ENCODE results near the gene REEP1. TPM values are rescaled to one million over a fixed set of nuclear protein-coding genes. Genes with fewer than 3 reads are reported as not detected.

REEP1 gene
- total and polyA plus RNA-seq, 9 of the 15 experiments (the other 6 are each of a cell fraction or from before 2014, with no cell fraction given): 0.11 to 0.67 (median 0.13) TPM

GRCh38 chr2:86372133-86372532 is 34.7 kb upstream of the REEP1 start:
- ATAC-seq (no peak), FAIRE-seq (no peak), DNase-seq (ENCODE audit: extremely low read depth in 1 of 4, low spot score in 3 of 4) (no peak)
- no TSS peak for BruUV-seq (replicated peaks)
- H3K27ac ChIP-seq (ENCODE audit: extremely low read depth, low read depth, low read length): no peak overlapping the region
- no peak overlapping the region for H3K9ac ChIP-seq (ENCODE audit: insufficient read depth in 1 of 2, low read depth in 2 of 2, low read length in 2 of 2)
- CTCF ChIA-PET (ENCODE audit: low intra/inter-chr PET ratio): no interaction called here
- 14% methylated on average over 4 of the region's 4 CpGs for WGBS (ENCODE audit: insufficient coverage, low coverage, missing lambda C conversion rate)
- TF ChIP-seq MTA3 (IDR thresholded peaks at IDR 0.05; ENCODE audit: borderline replicate concordance): no peak
- peaks cover 2% of the 10 kb centered on the region for H3K9me3 ChIP-seq (replicated peaks; ENCODE audit: control insufficient read depth, insufficient read depth, low read depth, low read length)
- no peaks in the 10 kb centered on the region for H3K27me3 ChIP-seq (ENCODE audit: control insufficient read depth in 2 of 2, insufficient read depth in 2 of 2, low read length in 2 of 2)
- no peaks in the 10 kb centered on the region for H3K79me2 ChIP-seq (ENCODE audit: control insufficient read depth, insufficient read depth, low read length)
- H4K20me1 ChIP-seq (replicated peaks; ENCODE audit: control insufficient read depth, insufficient read depth, low read length): no peaks in the 10 kb centered on the region
- H3K36me3 ChIP-seq (ENCODE audit: control insufficient read depth, insufficient read depth, low read length): no peaks in the 10 kb centered on the region
- no peak overlapping the region for H3K4me2 ChIP-seq (ENCODE audit: insufficient read depth, low read length)
- no peaks in the 10 kb centered on the region for H3K9me1 ChIP-seq (ENCODE audit: control insufficient read depth, insufficient read depth, low read length)
- H2AFZ ChIP-seq (ENCODE audit: low read depth, low read length): peak overlapping the region; percentile 52
- H3K4me1 ChIP-seq (replicated peaks in 1 of 2; ENCODE audit: control insufficient read depth in 2 of 2, insufficient read depth in 2 of 2, low read length in 2 of 2): no peaks in the 10 kb centered on the region; a peak in 2 of 5 replicates
- in situ Hi-C loops (cut with MboI) (loop anchor here (10.0 kb wide), 1 partner anchor 547 kb away; no protein-coding TSS in a partner anchor), intact Hi-C loops (cut with micrococcal nuclease) (no loop called here)
- POLR2A ChIA-PET: no interaction called here
- H3K4me3 ChIP-seq: no peak overlapping the region

DNA sequence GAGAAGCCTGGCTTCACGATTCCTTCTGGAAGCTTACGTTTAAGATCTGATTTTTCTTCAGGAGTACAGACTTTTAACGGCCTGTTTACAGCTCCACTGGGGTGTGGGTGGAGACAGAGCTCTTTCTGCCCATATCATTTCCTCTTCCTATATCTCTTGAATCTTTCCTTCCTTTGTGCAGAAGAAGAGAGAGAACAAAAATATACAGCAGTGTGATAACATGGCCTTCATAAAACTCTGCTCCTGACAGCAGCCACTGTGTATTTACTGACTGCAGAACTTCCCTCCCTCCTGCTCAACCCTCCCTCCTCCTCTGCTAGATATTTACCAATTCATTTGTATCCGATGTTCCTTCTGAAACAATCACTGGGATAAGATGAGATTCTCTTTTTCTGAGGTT is 34.1 kb upstream of the REEP1 start:
- no peak overlapping the region for H3K4me2 ChIP-seq (ENCODE audit: insufficient read depth, low read length)
- ATAC-seq (no peak), DNase-seq (ENCODE audit: extremely low read depth in 1 of 4, low spot score in 3 of 4) (no peak), FAIRE-seq (no peak)
- ChIA-PET POLR2A (no interaction called here), CTCF (ENCODE audit: low intra/inter-chr PET ratio) (no interaction called here)
- H3K9ac ChIP-seq (ENCODE audit: insufficient read depth in 1 of 2, low read depth in 2 of 2, low read length in 2 of 2): no peak overlapping the region
- no peaks in the 10 kb centered on the region for H3K9me1 ChIP-seq (ENCODE audit: control insufficient read depth, insufficient read depth, low read length)
- peaks cover 2% of the 10 kb centered on the region for H3K9me3 ChIP-seq (replicated peaks; ENCODE audit: control insufficient read depth, insufficient read depth, low read depth, low read length)
- H3K79me2 ChIP-seq (ENCODE audit: control insufficient read depth, insufficient read depth, low read length): no peaks in the 10 kb centered on the region
- no peaks in the 10 kb centered on the region; a peak in 2 of 5 replicates for H3K4me1 ChIP-seq (replicated peaks in 1 of 2; ENCODE audit: control insufficient read depth in 2 of 2, insufficient read depth in 2 of 2, low read length in 2 of 2)
- H3K36me3 ChIP-seq (ENCODE audit: control insufficient read depth, insufficient read depth, low read length): no peaks in the 10 kb centered on the region
- TF ChIP-seq, protein P1, sequence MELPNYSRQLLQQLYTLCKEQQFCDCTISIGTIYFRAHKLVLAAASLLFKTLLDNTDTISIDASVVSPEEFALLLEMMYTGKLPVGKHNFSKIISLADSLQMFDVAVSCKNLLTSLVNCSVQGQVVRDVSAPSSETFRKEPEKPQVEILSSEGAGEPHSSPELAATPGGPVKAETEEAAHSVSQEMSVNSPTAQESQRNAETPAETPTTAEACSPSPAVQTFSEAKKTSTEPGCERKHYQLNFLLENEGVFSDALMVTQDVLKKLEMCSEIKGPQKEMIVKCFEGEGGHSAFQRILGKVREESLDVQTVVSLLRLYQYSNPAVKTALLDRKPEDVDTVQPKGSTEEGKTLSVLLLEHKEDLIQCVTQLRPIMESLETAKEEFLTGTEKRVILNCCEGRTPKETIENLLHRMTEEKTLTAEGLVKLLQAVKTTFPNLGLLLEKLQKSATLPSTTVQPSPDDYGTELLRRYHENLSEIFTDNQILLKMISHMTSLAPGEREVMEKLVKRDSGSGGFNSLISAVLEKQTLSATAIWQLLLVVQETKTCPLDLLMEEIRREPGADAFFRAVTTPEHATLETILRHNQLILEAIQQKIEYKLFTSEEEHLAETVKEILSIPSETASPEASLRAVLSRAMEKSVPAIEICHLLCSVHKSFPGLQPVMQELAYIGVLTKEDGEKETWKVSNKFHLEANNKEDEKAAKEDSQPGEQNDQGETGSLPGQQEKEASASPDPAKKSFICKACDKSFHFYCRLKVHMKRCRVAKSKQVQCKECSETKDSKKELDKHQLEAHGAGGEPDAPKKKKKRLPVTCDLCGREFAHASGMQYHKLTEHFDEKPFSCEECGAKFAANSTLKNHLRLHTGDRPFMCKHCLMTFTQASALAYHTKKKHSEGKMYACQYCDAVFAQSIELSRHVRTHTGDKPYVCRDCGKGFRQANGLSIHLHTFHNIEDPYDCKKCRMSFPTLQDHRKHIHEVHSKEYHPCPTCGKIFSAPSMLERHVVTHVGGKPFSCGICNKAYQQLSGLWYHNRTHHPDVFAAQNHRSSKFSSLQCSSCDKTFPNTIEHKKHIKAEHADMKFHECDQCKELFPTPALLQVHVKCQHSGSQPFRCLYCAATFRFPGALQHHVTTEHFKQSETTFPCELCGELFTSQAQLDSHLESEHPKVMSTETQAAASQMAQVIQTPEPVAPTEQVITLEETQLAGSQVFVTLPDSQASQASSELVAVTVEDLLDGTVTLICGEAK (IDR thresholded peaks at IDR 0.05): no peak
- TF ChIP-seq, protein P1 (CRISPR knock-in tag; IDR thresholded peaks at IDR 0.05): no peak
- peak; percentile 69; the same call in 1 of the 2 replicates for TF ChIP-seq ZNF444 (CRISPR knock-in tag; IDR thresholded peaks at IDR 0.05)
- intact Hi-C loops (cut with micrococcal nuclease): no loop called here
- no peaks in the 10 kb centered on the region for H3K27me3 ChIP-seq (ENCODE audit: control insufficient read depth in 2 of 2, insufficient read depth in 2 of 2, low read length in 2 of 2)
- BruUV-seq (replicated peaks): no TSS peak
- H4K20me1 ChIP-seq (replicated peaks; ENCODE audit: control insufficient read depth, insufficient read depth, low read length): no peaks in the 10 kb centered on the region
- H2AFZ ChIP-seq (ENCODE audit: low read depth, low read length): no peak overlapping the region; the same call in 1 of the 2 replicates
- in situ Hi-C loops (cut with MboI): loop anchor here (10.0 kb wide), 1 partner anchor 547 kb away; no protein-coding TSS in a partner anchor
- no peak overlapping the region for H3K4me3 ChIP-seq
- no peak overlapping the region for H3K27ac ChIP-seq (ENCODE audit: extremely low read depth, low read depth, low read length)
- WGBS (ENCODE audit: insufficient coverage, low coverage, missing lambda C conversion rate): 0% methylated on average over 4 of the region's 4 CpGs
